Karpas-422 (cell line): Measurements from ENCODE around the gene DOCK2. TPM values are rescaled to one million over a fixed set of nuclear protein-coding genes. Genes with fewer than 3 reads are reported as not detected.
A peak's percentile ranks its signal among the peaks of the same experiment; 100 is the strongest.

ENCODE experiments used
- DNase-seq: peaks from one replicate; pipeline ENCODE4 v3.0.0-alpha.2; 2015
- H2AFZ ChIP-seq: fragments of 200-600 bp; sonication (generic); 2 replicates; pipeline ENCODE4 v1.6.1; 2014; ENCODE audit warnings: antibody characterized with exemption, low read length, mixed read lengths
- H3K27ac ChIP-seq: fragments of 200-600 bp; sonication (generic); 2 replicates; pipeline ENCODE4 v1.5.1; 2014; ENCODE audit warnings: mild to moderate bottlenecking, low read length, moderate library complexity
- H3K27me3 ChIP-seq: fragments of 200-600 bp; sonication (generic); 2 replicates; pipeline ENCODE4 v1.6.1; 2014; ENCODE audit warnings: low read length, mixed read lengths
- H3K36me3 ChIP-seq: fragments of 200-600 bp; sonication (generic); 2 replicates; pipeline ENCODE4 v1.6.1; 2014; ENCODE audit warnings: low read length, mixed read lengths; ENCODE audit not compliant: insufficient read depth
- H3K4me1 ChIP-seq: fragments of 200-600 bp; sonication (generic); 2 replicates; pipeline ENCODE4 v1.6.1; 2014; ENCODE audit warnings: mild to moderate bottlenecking, low read length, mixed read lengths
- H3K4me2 ChIP-seq: fragments of 200-600 bp; sonication (generic); 2 replicates; pipeline ENCODE4 v1.6.1; 2014; ENCODE audit warnings: low read length, low read depth, mild to moderate bottlenecking; ENCODE audit not compliant: poor library complexity, severe bottlenecking
- H3K4me3 ChIP-seq: fragments of 200-600 bp; sonication (generic); 2 replicates; pipeline ENCODE4 v1.5.1; 2014; ENCODE audit warnings: mild to moderate bottlenecking, antibody characterized with exemption, low read length, mixed read lengths
- H3K79me2 ChIP-seq: fragments of 200-600 bp; sonication (generic); 2 replicates; pipeline ENCODE4 v1.6.1; 2014; ENCODE audit warnings: mild to moderate bottlenecking, low read length, mixed read lengths
- H3K9ac ChIP-seq: fragments of 200-600 bp; sonication (generic); 2 replicates; pipeline ENCODE4 v1.6.0; 2014; ENCODE audit warnings: low read length
- H3K9me2 ChIP-seq: fragments of 200-600 bp; sonication (generic), shearing (Covaris generic); replicated peaks from 2 replicates; pipeline ENCODE4 v1.6.0; 2014; ENCODE audit warnings: mild to moderate bottlenecking, low read length, moderate library complexity; ENCODE audit not compliant: insufficient read depth
- H3K9me3 ChIP-seq: fragments of 300-700, 200-600 bp; sonication (generic); 2 replicates; pipeline ENCODE4 v1.6.1; 2014; ENCODE audit warnings: low read length, mixed read lengths
- H4K20me1 ChIP-seq: fragments of 200-600 bp; sonication (generic); 2 replicates; pipeline ENCODE4 v1.6.1; 2014; ENCODE audit warnings: mild to moderate bottlenecking, antibody characterized with exemption, low read length, low read depth; ENCODE audit not compliant: insufficient read depth
- total RNA-seq: library from RNA; depleted of rRNA; stranded (reverse); fragments of >200 nt; shearing (Covaris generic); gene quantifications from 2 replicates; pipeline ENCODE4 v1.2.3, GENCODE V29; 2014; ENCODE audit warnings: low replicate concordance

The DOCK2 gene
- total RNA-seq, 1 experiment from 2014 or later = 255 TPM

- no peak overlapping the region for H3K4me2 ChIP-seq
- peaks cover 72% of the 10 kb centered on the region for H4K20me1 ChIP-seq
- peak overlapping the region; percentile 57; the same call in 1 of the 2 replicates for H3K27ac ChIP-seq
- H3K79me2 ChIP-seq = peaks cover 100% of the 10 kb centered on the region
- H3K9ac ChIP-seq = no peak overlapping the region; the same call in 1 of the 2 replicates
- no peak for DNase-seq
- peaks cover 19% of the 10 kb centered on the region; the same call in 1 of the 2 replicates for H3K36me3 ChIP-seq
- H3K9me3 ChIP-seq = no peaks in the 10 kb centered on the region
- H3K27me3 ChIP-seq = no peaks in the 10 kb centered on the region
- peaks cover 59% of the 10 kb centered on the region for H3K4me1 ChIP-seq
- H2AFZ ChIP-seq = no peak overlapping the region
- H3K9me2 ChIP-seq = no peaks in the 10 kb centered on the region
- no peak overlapping the region for H3K4me3 ChIP-seq
These were observed 9.8 kb downstream of the DOCK2 start for GRCh38 chr5:169646856-169647255.

GRCh38 chr5:169647566-169647965 lies 10.5 kb downstream of the DOCK2 start:
- H4K20me1 ChIP-seq = peaks cover 71% of the 10 kb centered on the region
- peak overlapping the region; percentile 57 for H3K27ac ChIP-seq
- H3K9me2 ChIP-seq = no peaks in the 10 kb centered on the region
- no peak overlapping the region for H2AFZ ChIP-seq
- peaks cover 100% of the 10 kb centered on the region for H3K79me2 ChIP-seq
- no peak overlapping the region for H3K4me2 ChIP-seq
- peaks cover 13% of the 10 kb centered on the region for H3K36me3 ChIP-seq
- peak; percentile 57 for DNase-seq
- no peak overlapping the region; the same call in 1 of the 2 replicates for H3K4me3 ChIP-seq
- H3K9ac ChIP-seq = peak overlapping the region; percentile 36
- H3K4me1 ChIP-seq = peaks cover 63% of the 10 kb centered on the region
- no peaks in the 10 kb centered on the region for H3K27me3 ChIP-seq
- no peaks in the 10 kb centered on the region for H3K9me3 ChIP-seq

GRCh38 chr5:169648725-169649310 lies 11.7 kb downstream of the DOCK2 start:
- Histone ChIP-seq H3K4me1 (peaks cover 63% of the 10 kb centered on the region), H3K4me3 (no peak overlapping the region), H3K9me3 (no peaks in the 10 kb centered on the region), H3K27ac (no peak overlapping the region), H3K4me2 (peak overlapping the region; percentile 7), H3K9ac (no peak overlapping the region), H2AFZ (no peak overlapping the region), H3K27me3 (no peaks in the 10 kb centered on the region), H3K36me3 (peaks cover 12% of the 10 kb centered on the region), H4K20me1 (peaks cover 73% of the 10 kb centered on the region), H3K79me2 (peaks cover 100% of the 10 kb centered on the region), H3K9me2 (no peaks in the 10 kb centered on the region)
- no peak for DNase-seq

DNA sequence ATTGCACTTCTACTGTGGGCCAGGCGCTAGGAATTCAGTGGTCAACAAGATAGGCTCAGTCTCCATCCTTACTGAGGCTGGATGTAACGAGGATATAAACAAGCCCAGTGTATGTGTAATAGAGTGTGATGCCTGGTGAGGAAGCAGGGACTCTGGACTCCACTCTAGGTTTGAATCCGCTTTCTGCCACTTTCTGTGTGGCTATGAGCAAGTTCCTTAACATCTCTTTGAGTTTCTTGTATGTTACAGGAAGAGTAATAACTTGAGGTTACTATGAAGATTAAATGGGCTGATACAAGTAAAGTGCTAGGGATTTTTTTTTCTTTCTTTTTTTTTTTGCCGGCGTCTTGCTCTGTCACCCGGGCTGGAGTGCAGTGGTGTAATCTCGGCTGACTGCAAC lies 12.4 kb downstream of the DOCK2 start:
- Histone ChIP-seq H3K27ac (no peak overlapping the region), H4K20me1 (peaks cover 71% of the 10 kb centered on the region), H3K4me1 (peaks cover 63% of the 10 kb centered on the region), H3K9me2 (no peaks in the 10 kb centered on the region), H3K4me3 (no peak overlapping the region), H3K9ac (no peak overlapping the region), H3K9me3 (no peaks in the 10 kb centered on the region), H3K36me3 (peaks cover 17% of the 10 kb centered on the region), H2AFZ (no peak overlapping the region), H3K79me2 (peaks cover 100% of the 10 kb centered on the region), H3K27me3 (no peaks in the 10 kb centered on the region), H3K4me2 (peak overlapping the region; percentile 7)
- no peak for DNase-seq

- H4K20me1 ChIP-seq = peaks cover 71% of the 10 kb centered on the region
- H3K36me3 ChIP-seq = peaks cover 31% of the 10 kb centered on the region
These were observed 13.7 kb downstream of the DOCK2 start for GRCh38 chr5:169650701-169651331.

DNA sequence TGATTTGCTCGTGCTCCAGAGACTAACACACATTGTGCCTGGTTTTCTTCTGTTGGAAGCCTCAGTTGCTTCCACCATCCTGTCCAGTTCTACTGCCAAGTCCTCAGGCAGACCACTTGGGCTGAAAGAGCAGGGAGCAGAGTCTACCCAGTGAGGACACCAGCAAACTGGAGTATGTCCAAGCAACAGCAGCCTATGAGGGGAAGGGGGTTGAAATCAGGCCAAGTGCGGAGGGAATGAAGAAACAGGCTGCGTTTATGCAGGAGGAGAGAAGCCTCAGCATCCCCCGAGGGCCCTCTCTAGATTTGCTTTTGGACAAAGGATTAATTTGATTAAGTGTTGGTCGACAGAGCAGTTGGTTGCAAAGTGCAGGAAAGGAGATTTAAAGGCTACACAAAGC lies 14.5 kb downstream of the DOCK2 start:
- Histone ChIP-seq H4K20me1 (peaks cover 66% of the 10 kb centered on the region), H3K36me3 (peaks cover 34% of the 10 kb centered on the region), H3K9me3 (no peaks in the 10 kb centered on the region), H3K4me3 (no peak overlapping the region; the same call in 1 of the 2 replicates), H3K9me2 (no peaks in the 10 kb centered on the region), H3K27me3 (no peaks in the 10 kb centered on the region), H3K4me1 (peaks cover 57% of the 10 kb centered on the region), H3K79me2 (peaks cover 100% of the 10 kb centered on the region), H3K27ac (peak overlapping the region; percentile 66), H3K9ac (peak overlapping the region; percentile 41; the same call in 1 of the 2 replicates), H2AFZ (no peak overlapping the region), H3K4me2 (peak overlapping the region; percentile 49)
- DNase-seq = no peak

More at GRCh38 chr5:169650701-169651331, 13.7 kb downstream of the DOCK2 start:
- H3K9me3 ChIP-seq = no peaks in the 10 kb centered on the region
- H3K4me1 ChIP-seq = peaks cover 63% of the 10 kb centered on the region
- H3K4me2 ChIP-seq = peak overlapping the region; percentile 49
- no peaks in the 10 kb centered on the region for H3K9me2 ChIP-seq
- peak overlapping the region; percentile 28; the same call in 1 of the 2 replicates for H3K4me3 ChIP-seq
- H3K27ac ChIP-seq = peak overlapping the region; percentile 66
- H3K9ac ChIP-seq = peak overlapping the region; percentile 42
- DNase-seq = peak; percentile 57
- no peaks in the 10 kb centered on the region for H3K27me3 ChIP-seq
- no peak overlapping the region for H2AFZ ChIP-seq
- H3K79me2 ChIP-seq = peaks cover 100% of the 10 kb centered on the region

DNA sequence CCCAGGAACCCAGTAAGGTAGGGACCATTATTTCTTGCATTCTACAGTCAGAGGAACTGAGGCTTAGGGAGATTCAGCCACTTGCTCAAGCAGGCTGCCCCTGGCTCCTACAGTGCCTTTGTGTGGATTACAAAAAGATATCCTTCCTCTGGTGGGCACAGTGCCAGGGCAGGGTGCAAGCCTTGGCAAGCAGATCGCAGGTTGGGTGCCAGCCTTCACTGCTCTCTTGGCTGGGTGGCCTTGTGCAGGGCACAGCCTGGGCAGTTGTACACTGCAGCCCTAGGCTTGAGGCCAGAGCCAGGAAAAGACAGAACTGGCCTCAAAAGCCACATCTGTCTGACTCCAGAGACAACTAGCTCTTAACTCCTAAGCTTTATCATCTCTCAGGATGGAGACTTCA lies 15.0 kb downstream of the DOCK2 start:
- Histone ChIP-seq H2AFZ (no peak overlapping the region), H3K27ac (peak overlapping the region; percentile 66), H3K9me3 (no peaks in the 10 kb centered on the region), H3K27me3 (no peaks in the 10 kb centered on the region), H3K79me2 (peaks cover 100% of the 10 kb centered on the region), H3K4me2 (no peak overlapping the region), H3K9me2 (no peaks in the 10 kb centered on the region), H3K9ac (no peak overlapping the region), H3K4me1 (peaks cover 52% of the 10 kb centered on the region), H3K4me3 (no peak overlapping the region), H4K20me1 (peaks cover 60% of the 10 kb centered on the region), H3K36me3 (peaks cover 38% of the 10 kb centered on the region)
- no peak for DNase-seq

- H3K4me3 ChIP-seq = no peak overlapping the region
- no peak overlapping the region for H3K4me2 ChIP-seq
- no peaks in the 10 kb centered on the region for H3K27me3 ChIP-seq
- peaks cover 99% of the 10 kb centered on the region for H3K79me2 ChIP-seq
- H2AFZ ChIP-seq = no peak overlapping the region
- peaks cover 41% of the 10 kb centered on the region for H3K4me1 ChIP-seq
- H4K20me1 ChIP-seq = peaks cover 50% of the 10 kb centered on the region
- no peak for DNase-seq
- no peaks in the 10 kb centered on the region for H3K9me2 ChIP-seq
- no peaks in the 10 kb centered on the region for H3K9me3 ChIP-seq
- peaks cover 41% of the 10 kb centered on the region for H3K36me3 ChIP-seq
- no peak overlapping the region for H3K9ac ChIP-seq
- H3K27ac ChIP-seq = no peak overlapping the region
These were observed 16.0 kb downstream of the DOCK2 start for GRCh38 chr5:169653091-169653490.
